Neural cell (in vitro differentiated cells): Measurements from ENCODE around the gene ERAL1. TPM values are rescaled to one million over a fixed set of nuclear protein-coding genes. Genes with fewer than 3 reads are reported as not detected.
A peak's percentile ranks its signal among the peaks of the same experiment; 100 is the strongest.

ENCODE experiments used
- H2AFZ ChIP-seq: fragments of 200-600, 300-800 bp; sonication (generic), shearing (Covaris generic); 2 replicates; pipeline ENCODE4 v1.6.0; 2014; ENCODE audit warnings: low read depth, mild to moderate bottlenecking, antibody characterized with exemption, low read length, moderate library complexity
- H3F3A ChIP-seq: fragments of 200-600 bp; shearing (Covaris generic); 2 replicates; pipeline ENCODE4 v1.6.1; 2016; ENCODE audit warnings: mild to moderate bottlenecking, moderate library complexity, mixed read lengths, antibody characterized with exemption, low read length; ENCODE audit not compliant: insufficient read depth, poor library complexity, severe bottlenecking
- H3K27ac ChIP-seq: fragments of 200-600, 300-800 bp; sonication (generic), shearing (Covaris generic); 2 replicates; pipeline ENCODE4 v1.5.1; 2014; ENCODE audit warnings: mild to moderate bottlenecking, low read length, moderate library complexity
- H3K27me3 ChIP-seq: fragments of 300-800, 200-600 bp; sonication (generic), shearing (Covaris generic); 2 replicates; pipeline ENCODE4 v1.6.0; 2014; ENCODE audit warnings: mild to moderate bottlenecking, low read depth, low read length, moderate library complexity; ENCODE audit not compliant: insufficient read depth
- H3K36me3 ChIP-seq: fragments of 300-800, 200-600 bp; sonication (generic), shearing (Covaris generic); 2 replicates; pipeline ENCODE4 v1.5.1; 2014; ENCODE audit warnings: mild to moderate bottlenecking, antibody characterized with exemption, low read length, moderate library complexity; ENCODE audit not compliant: insufficient read depth
- H3K4me2 ChIP-seq: fragments of 300-800, 200-600 bp; sonication (generic), shearing (Covaris generic); 2 replicates; pipeline ENCODE4 v1.6.0; 2014; ENCODE audit warnings: mild to moderate bottlenecking, low read length
- H3K4me3 ChIP-seq: fragments of 300-800, 200-600 bp; sonication (generic), shearing (Covaris generic); 2 replicates; pipeline ENCODE4 v1.5.1; 2014; ENCODE audit warnings: mild to moderate bottlenecking, low read length, moderate library complexity
- H3K79me2 ChIP-seq: fragments of 200-600 bp; shearing (Covaris generic); replicated peaks from 2 replicates; pipeline ENCODE4 v1.6.0; 2014; ENCODE audit warnings: mild to moderate bottlenecking, low read length, moderate library complexity; ENCODE audit not compliant: insufficient read depth
- H3K9ac ChIP-seq: fragments of 300-800, 200-600 bp; sonication (generic), shearing (Covaris generic); 2 replicates; pipeline ENCODE4 v1.6.1; 2016; ENCODE audit warnings: mild to moderate bottlenecking, low read length, mixed read lengths
- H3K9me2 ChIP-seq: fragments of 200-600 bp; shearing (Covaris generic); 2 replicates; pipeline ENCODE4 v1.6.1; 2016; ENCODE audit warnings: mild to moderate bottlenecking, low read length, mixed read lengths; ENCODE audit not compliant: insufficient read depth
- H3K9me3 ChIP-seq: fragments of 200-600, 300-800 bp; sonication (generic), shearing (Covaris generic); 2 replicates; pipeline ENCODE4 v1.6.1; 2016; ENCODE audit warnings: mild to moderate bottlenecking, mixed run types, low read length, moderate library complexity, mixed read lengths
- H4K20me1 ChIP-seq: fragments of 200-600 bp; shearing (Covaris generic); 2 replicates; pipeline ENCODE4 v1.6.1; 2016; ENCODE audit warnings: mild to moderate bottlenecking, mixed run types; ENCODE audit not compliant: insufficient read depth
- CTCF ChIP-seq: fragments of 450-650 bp; IDR thresholded peaks from 2 replicates; pipeline ENCODE4 v1.5.1; 2014; ENCODE audit warnings: antibody characterized with exemption, mild to moderate bottlenecking, moderate library complexity; ENCODE audit not compliant: poor library complexity, severe bottlenecking
- EP300 ChIP-seq: fragments of 450-650 bp; conservative IDR thresholded peaks from 2 replicates; pipeline ENCODE4 v1.6.1; 2014; ENCODE audit warnings: antibody characterized with exemption, mild to moderate bottlenecking, moderate library complexity; ENCODE audit not compliant: poor library complexity, severe bottlenecking
- EZH2 ChIP-seq: fragments of 200-600, 300-800 bp; shearing (Covaris generic), sonication (generic); IDR thresholded peaks from 2 replicates; pipeline ENCODE4 v1.6.1; 2014; ENCODE audit warnings: antibody characterized with exemption, low read length, borderline replicate concordance, mild to moderate bottlenecking; ENCODE audit not compliant: insufficient read depth, poor library complexity, severe bottlenecking
- MXI1 ChIP-seq: fragments of 450-650 bp; conservative IDR thresholded peaks from 2 replicates; pipeline ENCODE4 v1.6.1; 2014; ENCODE audit warnings: antibody characterized with exemption, mild to moderate bottlenecking; ENCODE audit not compliant: poor library complexity, severe bottlenecking
- POLR2AphosphoS5 ChIP-seq: IDR thresholded peaks from 2 replicates; pipeline ENCODE4 v1.6.1; 2012
- RAD21 ChIP-seq: fragments of 450-650 bp; conservative IDR thresholded peaks from 2 replicates; pipeline ENCODE4 v1.6.1; 2014; ENCODE audit warnings: antibody characterized with exemption, mild to moderate bottlenecking, moderate library complexity
- REST ChIP-seq: IDR thresholded peaks from 2 replicates; pipeline ENCODE4 v1.6.1; 2012; ENCODE audit warnings: borderline replicate concordance
- SMC3 ChIP-seq: fragments of 450-650 bp; conservative IDR thresholded peaks from 2 replicates; pipeline ENCODE4 v1.6.1; 2014; ENCODE audit warnings: antibody characterized with exemption, mild to moderate bottlenecking, moderate library complexity; ENCODE audit not compliant: poor library complexity
- TAF1 ChIP-seq: IDR thresholded peaks from 2 replicates; pipeline ENCODE4 v1.6.1; 2012; ENCODE audit warnings: low read depth
- polyA plus RNA-seq: library from polyadenylated mRNA; depleted of rRNA; stranded (reverse); fragments of >200 nt; gene quantifications from 2 replicates; pipeline ENCODE4 v1.2.3, GENCODE V29; 2014

The ERAL1 gene
- polyA plus RNA-seq, 1 donor from 2014 or later = 31.8 TPM

- Histone ChIP-seq H2AFZ (no peak overlapping the region), H3K9ac (no peak overlapping the region), H3K4me3 (no peak overlapping the region), H3K36me3 (no peaks in the 10 kb centered on the region), H3K9me3 (no peaks in the 10 kb centered on the region), H3K9me2 (no peaks in the 10 kb centered on the region), H3K4me2 (no peak overlapping the region), H3F3A (peaks cover 3% of the 10 kb centered on the region), H3K27ac (no peak overlapping the region), H3K79me2 (peaks cover 32% of the 10 kb centered on the region), H4K20me1 (no peaks in the 10 kb centered on the region), H3K27me3 (no peaks in the 10 kb centered on the region)
- no peak for TF ChIP-seq REST
- TF ChIP-seq RAD21 = no peak
- no peak for TF ChIP-seq MXI1
- no peak for TF ChIP-seq TAF1
- no peak for TF ChIP-seq POLR2AphosphoS5
- no peak for TF ChIP-seq SMC3
- no peak for TF ChIP-seq CTCF
- no peak for TF ChIP-seq EZH2
- no peak for TF ChIP-seq EP300
Observed at GRCh38 chr17:28816540-28816939, 38.3 kb upstream of the ERAL1 start.

GRCh38 chr17:28818819-28819221 is 36.0 kb upstream of the ERAL1 start:
- Histone ChIP-seq H3K27me3 (no peaks in the 10 kb centered on the region), H3K4me2 (no peak overlapping the region), H3K4me3 (no peak overlapping the region), H3F3A (peaks cover 3% of the 10 kb centered on the region), H3K27ac (peak overlapping the region; percentile 50), H3K79me2 (peaks cover 31% of the 10 kb centered on the region), H3K9ac (no peak overlapping the region), H3K36me3 (no peaks in the 10 kb centered on the region), H4K20me1 (no peaks in the 10 kb centered on the region), H3K9me2 (no peaks in the 10 kb centered on the region), H2AFZ (no peak overlapping the region), H3K9me3 (no peaks in the 10 kb centered on the region)
- TF ChIP-seq EZH2 = no peak
- TF ChIP-seq MXI1 = no peak
- no peak for TF ChIP-seq TAF1
- no peak for TF ChIP-seq CTCF
- no peak for TF ChIP-seq RAD21
- no peak for TF ChIP-seq SMC3
- TF ChIP-seq EP300 = no peak
- no peak for TF ChIP-seq REST
- no peak for TF ChIP-seq POLR2AphosphoS5
